Activated CD4-positive, CD25-positive, alpha-beta regulatory T cell treated with anti-CD3 and anti-CD28 coated beads, Interleukin-2, amount 50 U/mL, for 24 hours (primary cell): Measurements from ENCODE around the gene LAIR1.
"Not testable (repeated sequence)": the region's sequence is repeated elsewhere in the genome, so short reads cannot be mapped to it uniquely, and the experiment has no call there.

Experiments
- ATAC-seq, 2 donors: fragments of 150-1000 bp; cut with Tn5 transposase; one replicate each; pipeline ENCODE4 v1.10.0; 2021; ENCODE audit warnings: mild to moderate bottlenecking in 1 of 2, moderate library complexity in 1 of 2

The LAIR1 gene, protein sequence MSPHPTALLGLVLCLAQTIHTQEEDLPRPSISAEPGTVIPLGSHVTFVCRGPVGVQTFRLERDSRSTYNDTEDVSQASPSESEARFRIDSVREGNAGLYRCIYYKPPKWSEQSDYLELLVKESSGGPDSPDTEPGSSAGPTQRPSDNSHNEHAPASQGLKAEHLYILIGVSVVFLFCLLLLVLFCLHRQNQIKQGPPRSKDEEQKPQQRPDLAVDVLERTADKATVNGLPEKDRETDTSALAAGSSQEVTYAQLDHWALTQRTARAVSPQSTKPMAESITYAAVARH

DNA sequence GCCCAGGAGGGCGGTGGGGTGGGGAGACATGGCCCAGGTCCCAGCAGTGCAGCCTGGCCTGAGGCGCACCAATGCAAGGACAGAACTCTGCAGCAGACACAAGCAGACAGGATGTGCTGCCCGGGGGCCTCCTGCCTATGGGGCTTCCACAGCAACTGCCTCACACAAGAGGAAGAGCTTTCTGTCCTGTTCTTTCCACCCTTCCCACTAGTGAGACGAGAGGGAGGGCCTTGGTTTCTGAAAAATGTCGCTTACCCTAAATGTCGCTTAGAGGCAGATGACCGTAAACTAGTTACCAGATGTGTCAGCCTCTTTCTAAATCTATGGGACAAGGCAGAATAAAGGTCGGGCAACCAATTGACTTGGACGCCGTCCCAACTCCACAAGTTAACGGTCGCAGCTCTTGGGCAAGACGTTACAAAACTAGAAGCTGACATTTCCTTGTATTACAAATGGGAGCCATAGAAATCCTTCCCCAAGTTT lies at the start of gene LAIR1:
TSS of gene LAIR1 (minus strand) at position 157 of the 483 bp plus-strand sequence. CDS start at position 30, 127 bp downstream.
- peak; percentile 51 to 55 for ATAC-seq

GRCh38 chr19:54414156-54414555 lies 49.4 kb upstream of the LAIR1 start:
- no peak for ATAC-seq

GRCh38 chr19:54412877-54413276 lies 48.1 kb upstream of the LAIR1 start:
- ATAC-seq = no peak

- ATAC-seq = no peak
These were observed 46.3 kb upstream of the LAIR1 start for GRCh38 chr19:54411033-54411432.

GRCh38 chr19:54408456-54409026 lies 43.8 kb upstream of the LAIR1 start:
- no peak for ATAC-seq

DNA sequence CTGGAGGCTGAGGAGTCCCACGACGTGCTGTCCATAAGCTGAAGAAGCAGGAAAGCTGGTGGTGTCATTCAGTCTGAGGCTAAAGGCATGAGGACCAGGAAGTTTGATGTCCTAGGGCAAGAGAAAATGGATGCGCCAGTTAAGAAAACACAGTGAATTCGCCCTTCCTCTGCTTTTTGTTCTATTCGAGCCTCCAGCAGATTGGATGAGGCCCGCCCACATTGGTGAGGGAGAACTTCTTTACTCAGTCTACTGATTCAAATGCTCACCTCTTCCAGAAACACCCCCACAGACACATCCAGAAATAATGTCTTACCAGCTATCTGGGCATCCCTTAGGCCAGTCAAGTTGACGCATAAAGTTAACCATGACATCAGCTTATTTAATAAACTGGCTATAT lies 43.0 kb upstream of the LAIR1 start:
- no peak for ATAC-seq

DNA sequence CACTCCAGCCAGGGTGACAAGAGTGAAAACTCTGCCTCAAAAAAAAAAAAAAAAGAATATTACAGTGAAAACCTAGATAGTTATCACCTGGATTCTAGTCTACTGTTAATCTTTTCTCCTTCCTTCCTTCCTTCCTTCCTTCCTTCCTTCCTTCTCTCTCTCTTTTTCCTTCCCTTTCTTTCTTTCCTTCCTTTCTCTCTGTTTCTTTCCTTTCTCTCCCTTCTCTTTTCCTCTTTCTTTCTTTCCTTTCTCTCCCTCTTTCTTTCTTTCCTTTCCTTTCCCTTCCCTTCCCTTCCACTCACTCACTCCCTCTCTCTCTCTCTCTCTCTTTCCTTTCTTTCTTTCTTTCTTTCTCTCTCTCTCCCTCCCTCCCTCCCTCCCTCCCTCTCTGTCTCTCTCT lies 40.9 kb upstream of the LAIR1 start:
- ATAC-seq = no peak

DNA sequence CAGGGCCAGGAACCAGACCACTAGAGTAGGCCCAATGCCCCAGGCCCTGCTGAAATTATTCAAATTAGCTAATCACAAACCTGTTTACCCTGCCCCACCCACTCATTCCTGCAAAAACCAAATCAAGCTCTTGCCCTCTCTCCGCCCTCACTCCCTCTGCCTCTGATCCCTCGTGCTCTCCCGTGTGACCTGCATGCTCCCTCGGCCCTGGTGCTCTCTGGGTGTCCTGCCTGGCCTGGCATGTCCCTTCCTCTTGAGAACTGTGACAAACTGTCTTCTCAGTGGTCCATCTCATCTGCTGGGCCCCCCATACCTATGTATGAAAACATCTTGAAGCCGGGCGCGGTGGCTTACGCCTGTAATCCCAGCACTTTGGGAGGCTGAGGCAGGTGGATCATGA lies 38.3 kb upstream of the LAIR1 start:
- ATAC-seq = no peak

GRCh38 chr19:54400913-54401312 lies 36.2 kb upstream of the LAIR1 start:
- no peak for ATAC-seq

- ATAC-seq = no peak
These were observed 34.5 kb upstream of the LAIR1 start for GRCh38 chr19:54399189-54399588.

DNA sequence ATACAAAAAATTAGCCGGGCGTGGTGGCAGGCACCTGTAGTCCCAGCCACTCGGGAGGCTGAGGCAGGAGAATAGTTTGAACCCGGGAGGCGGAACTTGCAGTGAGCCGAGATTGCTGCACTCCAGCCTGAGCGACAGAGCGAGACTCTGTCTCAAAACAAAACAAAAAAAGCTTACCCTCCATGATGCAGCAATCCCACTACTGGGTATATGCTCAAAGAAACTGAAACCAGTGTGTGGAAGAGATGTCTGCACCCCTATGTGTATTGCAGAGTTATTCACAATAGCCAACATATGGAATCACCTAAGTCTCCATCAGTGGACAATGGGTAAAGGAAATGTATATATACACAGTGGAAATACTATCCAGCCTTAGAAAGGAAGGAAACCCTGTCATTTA lies 31.0 kb upstream of the LAIR1 start:
- no peak for ATAC-seq

GRCh38 chr19:54393381-54393780 lies 28.6 kb upstream of the LAIR1 start:
- no peak for ATAC-seq

GRCh38 chr19:54392105-54392504 lies 27.4 kb upstream of the LAIR1 start:
- ATAC-seq = no peak

DNA sequence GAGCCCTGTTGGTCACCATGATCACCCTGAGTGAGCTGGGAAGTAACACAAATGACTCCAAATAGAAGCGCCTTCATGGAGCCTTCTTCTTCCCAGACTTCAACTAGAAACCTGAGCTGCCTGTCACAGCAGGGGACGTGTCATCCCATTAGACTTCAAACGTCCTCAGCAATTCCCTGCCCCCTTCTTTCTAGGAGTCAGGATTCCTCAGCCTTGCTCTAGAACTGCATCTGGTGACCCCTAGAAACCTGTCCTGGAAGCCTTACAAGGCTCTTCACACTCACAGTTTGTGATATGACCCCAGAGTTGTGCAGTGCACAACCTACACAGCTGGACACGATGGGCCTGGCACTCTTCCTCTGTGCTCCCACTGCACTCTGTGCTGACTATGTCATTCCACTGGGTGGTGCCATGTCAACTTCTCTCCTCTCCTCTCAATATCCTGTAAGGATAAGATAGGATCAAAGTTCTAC lies 26.9 kb upstream of the LAIR1 start:
- ATAC-seq = no peak

GRCh38 chr19:54390942-54391577 lies 26.3 kb upstream of the LAIR1 start:
- ATAC-seq = no peak

GRCh38 chr19:54389553-54389952 lies 24.8 kb upstream of the LAIR1 start:
- ATAC-seq = no peak

GRCh38 chr19:54388802-54389139 lies 24.0 kb upstream of the LAIR1 start:
- ATAC-seq = peak; percentile 33 to 47

GRCh38 chr19:54387991-54388801 lies 23.5 kb upstream of the LAIR1 start:
- ATAC-seq = peak; percentile 55 to 58

GRCh38 chr19:54383330-54383729 lies 18.6 kb upstream of the LAIR1 start:
- ATAC-seq = no peak

- ATAC-seq = not testable (repeated sequence)
These were observed 17.3 kb upstream of the LAIR1 start for GRCh38 chr19:54382041-54382440.

DNA sequence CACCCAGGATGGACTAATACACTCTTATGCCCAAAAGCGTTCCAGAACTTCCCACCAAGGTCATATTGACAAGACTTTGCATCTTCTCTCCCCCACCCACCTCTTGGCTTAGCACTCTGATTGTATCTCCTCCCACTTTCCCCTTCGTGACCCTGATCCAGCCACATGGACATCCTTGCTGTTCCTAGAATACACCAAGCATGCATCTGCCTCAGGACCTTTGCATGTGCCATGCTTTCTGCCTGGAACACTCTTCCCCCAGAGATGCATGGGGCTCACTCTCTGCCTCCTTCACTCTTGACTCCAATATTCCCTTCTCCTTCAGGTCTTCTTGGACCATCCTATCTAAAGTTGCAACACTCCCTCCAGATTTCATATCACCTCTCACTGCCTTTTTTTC lies 16.2 kb upstream of the LAIR1 start:
- no peak for ATAC-seq

DNA sequence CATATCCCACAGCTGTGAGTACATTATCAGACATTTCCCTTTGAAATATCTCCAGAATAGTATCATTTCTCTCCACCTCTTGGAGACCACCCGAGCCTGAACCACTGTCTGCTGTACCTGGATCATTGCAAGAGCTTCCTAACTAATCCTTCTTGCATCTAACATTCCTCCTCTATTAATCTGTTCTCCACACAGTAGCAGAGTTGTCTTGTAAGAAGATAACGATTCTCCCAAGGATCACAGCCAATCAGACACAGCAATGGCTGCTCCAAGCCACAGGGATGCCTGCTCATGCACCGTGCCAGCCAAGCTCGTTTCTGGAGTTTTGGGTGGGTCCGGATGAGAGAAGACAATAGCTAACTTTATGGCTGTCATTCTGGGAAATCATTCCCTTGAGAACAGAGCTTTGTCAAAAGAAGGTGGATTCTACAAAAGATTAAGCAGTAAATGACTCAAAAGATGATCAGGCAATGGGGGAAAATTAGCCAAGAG lies 14.5 kb upstream of the LAIR1 start:
- no peak for ATAC-seq
